ENCODE measurements around the gene CCDC180.

- TF ChIP-seq EZH2 (IDR thresholded peaks at IDR 0.05; ENCODE audit: low read depth, unreplicated experiment): no peak
- TF ChIP-seq, protein P1, sequence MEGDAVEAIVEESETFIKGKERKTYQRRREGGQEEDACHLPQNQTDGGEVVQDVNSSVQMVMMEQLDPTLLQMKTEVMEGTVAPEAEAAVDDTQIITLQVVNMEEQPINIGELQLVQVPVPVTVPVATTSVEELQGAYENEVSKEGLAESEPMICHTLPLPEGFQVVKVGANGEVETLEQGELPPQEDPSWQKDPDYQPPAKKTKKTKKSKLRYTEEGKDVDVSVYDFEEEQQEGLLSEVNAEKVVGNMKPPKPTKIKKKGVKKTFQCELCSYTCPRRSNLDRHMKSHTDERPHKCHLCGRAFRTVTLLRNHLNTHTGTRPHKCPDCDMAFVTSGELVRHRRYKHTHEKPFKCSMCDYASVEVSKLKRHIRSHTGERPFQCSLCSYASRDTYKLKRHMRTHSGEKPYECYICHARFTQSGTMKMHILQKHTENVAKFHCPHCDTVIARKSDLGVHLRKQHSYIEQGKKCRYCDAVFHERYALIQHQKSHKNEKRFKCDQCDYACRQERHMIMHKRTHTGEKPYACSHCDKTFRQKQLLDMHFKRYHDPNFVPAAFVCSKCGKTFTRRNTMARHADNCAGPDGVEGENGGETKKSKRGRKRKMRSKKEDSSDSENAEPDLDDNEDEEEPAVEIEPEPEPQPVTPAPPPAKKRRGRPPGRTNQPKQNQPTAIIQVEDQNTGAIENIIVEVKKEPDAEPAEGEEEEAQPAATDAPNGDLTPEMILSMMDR (conservative IDR thresholded peaks at IDR 0.05; ENCODE audit: low read depth in 2 of 2): no peak
- TF ChIP-seq, protein P2, sequence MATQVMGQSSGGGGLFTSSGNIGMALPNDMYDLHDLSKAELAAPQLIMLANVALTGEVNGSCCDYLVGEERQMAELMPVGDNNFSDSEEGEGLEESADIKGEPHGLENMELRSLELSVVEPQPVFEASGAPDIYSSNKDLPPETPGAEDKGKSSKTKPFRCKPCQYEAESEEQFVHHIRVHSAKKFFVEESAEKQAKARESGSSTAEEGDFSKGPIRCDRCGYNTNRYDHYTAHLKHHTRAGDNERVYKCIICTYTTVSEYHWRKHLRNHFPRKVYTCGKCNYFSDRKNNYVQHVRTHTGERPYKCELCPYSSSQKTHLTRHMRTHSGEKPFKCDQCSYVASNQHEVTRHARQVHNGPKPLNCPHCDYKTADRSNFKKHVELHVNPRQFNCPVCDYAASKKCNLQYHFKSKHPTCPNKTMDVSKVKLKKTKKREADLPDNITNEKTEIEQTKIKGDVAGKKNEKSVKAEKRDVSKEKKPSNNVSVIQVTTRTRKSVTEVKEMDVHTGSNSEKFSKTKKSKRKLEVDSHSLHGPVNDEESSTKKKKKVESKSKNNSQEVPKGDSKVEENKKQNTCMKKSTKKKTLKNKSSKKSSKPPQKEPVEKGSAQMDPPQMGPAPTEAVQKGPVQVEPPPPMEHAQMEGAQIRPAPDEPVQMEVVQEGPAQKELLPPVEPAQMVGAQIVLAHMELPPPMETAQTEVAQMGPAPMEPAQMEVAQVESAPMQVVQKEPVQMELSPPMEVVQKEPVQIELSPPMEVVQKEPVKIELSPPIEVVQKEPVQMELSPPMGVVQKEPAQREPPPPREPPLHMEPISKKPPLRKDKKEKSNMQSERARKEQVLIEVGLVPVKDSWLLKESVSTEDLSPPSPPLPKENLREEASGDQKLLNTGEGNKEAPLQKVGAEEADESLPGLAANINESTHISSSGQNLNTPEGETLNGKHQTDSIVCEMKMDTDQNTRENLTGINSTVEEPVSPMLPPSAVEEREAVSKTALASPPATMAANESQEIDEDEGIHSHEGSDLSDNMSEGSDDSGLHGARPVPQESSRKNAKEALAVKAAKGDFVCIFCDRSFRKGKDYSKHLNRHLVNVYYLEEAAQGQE (IDR thresholded peaks at IDR 0.05; ENCODE audit: unreplicated experiment): no peak
- no peak for TF ChIP-seq ZNF331 (CRISPR knock-in tag; IDR thresholded peaks at IDR 0.05; ENCODE audit: low read depth)
- no peak for TF ChIP-seq POLR2AphosphoS5 (IDR thresholded peaks at IDR 0.05; ENCODE audit: low read depth)
- no peak for TF ChIP-seq CREB1 (CRISPR knock-in tag; IDR thresholded peaks at IDR 0.05; ENCODE audit: low read depth)
- no peak for TF ChIP-seq NANOG (IDR thresholded peaks at IDR 0.05; ENCODE audit: borderline replicate concordance)
- no peak for TF ChIP-seq JUNB (IDR thresholded peaks at IDR 0.05; ENCODE audit: unreplicated experiment)
- no peak for TF ChIP-seq EZH2phosphoT487 (IDR thresholded peaks at IDR 0.05; ENCODE audit: unreplicated experiment)
- TF ChIP-seq ETS1 (IDR thresholded peaks at IDR 0.05): no peak
- TF ChIP-seq ZNF114 (CRISPR knock-in tag; IDR thresholded peaks at IDR 0.05): no peak
Measured at GRCh38 chr9:97321251-97321650, 13.8 kb downstream of the CCDC180 start.

Data from GM23338 (cell line).